Measurements from ENCODE around the gene CCN5.
"Not testable (repeated sequence)": the region's sequence is repeated elsewhere in the genome, so short reads cannot be mapped to it uniquely, and the experiment has no call there.

The CCN5 gene

GRCh38 chr20:44697041-44697440 lies 18.1 kb upstream of the CCN5 start:
- H3K27me3 ChIP-seq (ENCODE audit: control insufficient read depth in 1 of 2, insufficient read depth in 2 of 2, low read length in 2 of 2); H3K4me3 ChIP-seq (ENCODE audit: low read depth in 1 of 2, low read length in 2 of 2); H3K9ac ChIP-seq (ENCODE audit: low read length); H3K9me3 ChIP-seq (ENCODE audit: low read length); H3K27ac ChIP-seq (ENCODE audit: low read depth, low read length); H3K4me1 ChIP-seq (ENCODE audit: insufficient read depth, low read length); H3K36me3 ChIP-seq (ENCODE audit: insufficient read depth, low read length): not testable (repeated sequence)

- Histone ChIP-seq H3K9ac (ENCODE audit: low read length) (no peak overlapping the region), H3K36me3 (ENCODE audit: insufficient read depth, low read length) (no peaks in the 10 kb centered on the region), H3K27ac (ENCODE audit: low read depth, low read length) (no peak overlapping the region), H3K27me3 (ENCODE audit: control insufficient read depth in 1 of 2, insufficient read depth in 2 of 2, low read length in 2 of 2) (no peaks in the 10 kb centered on the region), H3K9me3 (ENCODE audit: low read length) (no peaks in the 10 kb centered on the region), H3K4me1 (ENCODE audit: insufficient read depth, low read length) (peaks cover 15% of the 10 kb centered on the region), H3K4me3 (ENCODE audit: low read depth in 1 of 2, low read length in 2 of 2) (no peak overlapping the region)
Measured at GRCh38 chr20:44698351-44698750, 16.8 kb upstream of the CCN5 start.

- Histone ChIP-seq H3K4me3 (ENCODE audit: low read depth in 1 of 2, low read length in 2 of 2) (no peak overlapping the region), H3K36me3 (ENCODE audit: insufficient read depth, low read length) (no peaks in the 10 kb centered on the region), H3K27ac (ENCODE audit: low read depth, low read length) (no peak overlapping the region), H3K9ac (ENCODE audit: low read length) (no peak overlapping the region), H3K9me3 (ENCODE audit: low read length) (no peaks in the 10 kb centered on the region), H3K27me3 (ENCODE audit: control insufficient read depth in 1 of 2, insufficient read depth in 2 of 2, low read length in 2 of 2) (no peaks in the 10 kb centered on the region), H3K4me1 (ENCODE audit: insufficient read depth, low read length) (peaks cover 15% of the 10 kb centered on the region)
Measured at GRCh38 chr20:44700306-44700705, 14.9 kb upstream of the CCN5 start.

GRCh38 chr20:44701118-44701857 lies 13.9 kb upstream of the CCN5 start:
- Histone ChIP-seq H3K27me3 (ENCODE audit: control insufficient read depth in 1 of 2, insufficient read depth in 2 of 2, low read length in 2 of 2) (no peaks in the 10 kb centered on the region), H3K4me3 (ENCODE audit: low read depth in 1 of 2, low read length in 2 of 2) (no peak overlapping the region), H3K9me3 (ENCODE audit: low read length) (no peaks in the 10 kb centered on the region), H3K36me3 (ENCODE audit: insufficient read depth, low read length) (no peaks in the 10 kb centered on the region), H3K9ac (ENCODE audit: low read length) (no peak overlapping the region), H3K27ac (ENCODE audit: low read depth, low read length) (no peak overlapping the region), H3K4me1 (ENCODE audit: insufficient read depth, low read length) (peaks cover 18% of the 10 kb centered on the region)

DNA sequence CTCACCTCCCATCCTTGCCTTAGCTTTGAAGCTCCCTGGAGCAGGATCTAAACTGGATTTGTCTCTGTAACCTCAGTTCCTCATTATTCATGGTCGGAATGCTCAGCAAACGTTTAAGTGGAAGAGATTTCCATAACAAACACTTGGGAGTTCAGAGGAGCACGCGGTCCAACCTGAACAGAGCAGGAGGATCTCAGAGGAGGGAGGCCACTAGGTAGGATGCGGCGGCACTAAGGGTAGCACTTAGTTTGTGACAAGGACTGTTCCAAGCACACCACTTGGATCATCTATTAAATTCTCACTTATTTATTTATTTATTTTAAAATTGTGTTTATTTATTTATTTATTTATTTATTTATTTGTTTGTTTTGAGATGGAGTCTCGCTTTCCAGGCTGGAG lies 13.3 kb upstream of the CCN5 start:
- Histone ChIP-seq H3K27ac (ENCODE audit: low read depth, low read length) (no peak overlapping the region), H3K27me3 (ENCODE audit: control insufficient read depth in 1 of 2, insufficient read depth in 2 of 2, low read length in 2 of 2) (no peaks in the 10 kb centered on the region), H3K4me1 (ENCODE audit: insufficient read depth, low read length) (peaks cover 24% of the 10 kb centered on the region), H3K9ac (ENCODE audit: low read length) (no peak overlapping the region), H3K36me3 (ENCODE audit: insufficient read depth, low read length) (no peaks in the 10 kb centered on the region), H3K9me3 (ENCODE audit: low read length) (no peaks in the 10 kb centered on the region), H3K4me3 (ENCODE audit: low read depth in 1 of 2, low read length in 2 of 2) (no peak overlapping the region)

- H3K4me3 ChIP-seq (ENCODE audit: low read depth in 1 of 2, low read length in 2 of 2): no peak overlapping the region
Measured at GRCh38 chr20:44702776-44703175, 12.4 kb upstream of the CCN5 start.

GRCh38 chr20:44703183-44703925 lies 11.8 kb upstream of the CCN5 start:
- H3K9ac ChIP-seq (ENCODE audit: low read length): no peak overlapping the region

More at GRCh38 chr20:44702776-44703175, 12.4 kb upstream of the CCN5 start:
- H3K36me3 ChIP-seq (ENCODE audit: insufficient read depth, low read length): no peaks in the 10 kb centered on the region
- no peaks in the 10 kb centered on the region for H3K9me3 ChIP-seq (ENCODE audit: low read length)
- H3K9ac ChIP-seq (ENCODE audit: low read length): no peak overlapping the region
- no peaks in the 10 kb centered on the region for H3K27me3 ChIP-seq (ENCODE audit: control insufficient read depth in 1 of 2, insufficient read depth in 2 of 2, low read length in 2 of 2)
- peaks cover 24% of the 10 kb centered on the region for H3K4me1 ChIP-seq (ENCODE audit: insufficient read depth, low read length)
- H3K27ac ChIP-seq (ENCODE audit: low read depth, low read length): no peak overlapping the region

GRCh38 chr20:44703956-44704488 lies 11.1 kb upstream of the CCN5 start:
- Histone ChIP-seq H3K36me3 (ENCODE audit: insufficient read depth, low read length) (no peaks in the 10 kb centered on the region), H3K9ac (ENCODE audit: low read length) (no peak overlapping the region), H3K4me3 (ENCODE audit: low read depth in 1 of 2, low read length in 2 of 2) (no peak overlapping the region), H3K9me3 (ENCODE audit: low read length) (no peaks in the 10 kb centered on the region), H3K4me1 (ENCODE audit: insufficient read depth, low read length) (peaks cover 24% of the 10 kb centered on the region), H3K27me3 (ENCODE audit: control insufficient read depth in 1 of 2, insufficient read depth in 2 of 2, low read length in 2 of 2) (no peaks in the 10 kb centered on the region), H3K27ac (ENCODE audit: low read depth, low read length) (no peak overlapping the region)

More at GRCh38 chr20:44703183-44703925, 11.8 kb upstream of the CCN5 start:
- Histone ChIP-seq H3K27ac (ENCODE audit: low read depth, low read length) (no peak overlapping the region), H3K36me3 (ENCODE audit: insufficient read depth, low read length) (no peaks in the 10 kb centered on the region), H3K9me3 (ENCODE audit: low read length) (no peaks in the 10 kb centered on the region), H3K4me3 (ENCODE audit: low read depth in 1 of 2, low read length in 2 of 2) (no peak overlapping the region), H3K4me1 (ENCODE audit: insufficient read depth, low read length) (peaks cover 24% of the 10 kb centered on the region), H3K27me3 (ENCODE audit: control insufficient read depth in 1 of 2, insufficient read depth in 2 of 2, low read length in 2 of 2) (no peaks in the 10 kb centered on the region)

DNA sequence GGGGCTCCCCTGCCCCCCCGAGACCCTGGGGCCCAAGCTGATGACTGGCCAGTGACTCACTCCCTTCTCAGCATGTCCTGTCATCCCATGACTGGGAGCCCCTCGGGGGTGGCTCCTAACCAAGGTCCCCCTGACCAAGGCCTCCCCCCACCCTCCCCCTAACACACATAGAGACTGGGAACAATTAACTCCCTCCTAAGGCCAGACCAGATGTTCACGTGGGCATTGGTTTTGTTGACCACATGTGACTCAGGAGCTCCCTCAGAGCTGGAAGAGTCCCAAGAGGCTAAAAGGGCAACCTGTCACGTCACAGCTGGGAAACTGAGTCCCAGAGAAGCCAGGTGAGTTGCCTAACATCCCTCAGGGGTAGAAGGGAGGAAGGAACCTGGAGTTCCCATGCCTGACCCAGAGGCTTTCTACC lies 10.6 kb upstream of the CCN5 start:
- H3K4me1 ChIP-seq (ENCODE audit: insufficient read depth, low read length): peaks cover 24% of the 10 kb centered on the region
- no peak overlapping the region for H3K27ac ChIP-seq (ENCODE audit: low read depth, low read length)
- H3K9ac ChIP-seq (ENCODE audit: low read length): no peak overlapping the region
- no peak overlapping the region for H3K4me3 ChIP-seq (ENCODE audit: low read depth in 1 of 2, low read length in 2 of 2)
- no peaks in the 10 kb centered on the region for H3K36me3 ChIP-seq (ENCODE audit: insufficient read depth, low read length)
- H3K27me3 ChIP-seq (ENCODE audit: control insufficient read depth in 1 of 2, insufficient read depth in 2 of 2, low read length in 2 of 2): no peaks in the 10 kb centered on the region
- no peaks in the 10 kb centered on the region for H3K9me3 ChIP-seq (ENCODE audit: low read length)

DNA sequence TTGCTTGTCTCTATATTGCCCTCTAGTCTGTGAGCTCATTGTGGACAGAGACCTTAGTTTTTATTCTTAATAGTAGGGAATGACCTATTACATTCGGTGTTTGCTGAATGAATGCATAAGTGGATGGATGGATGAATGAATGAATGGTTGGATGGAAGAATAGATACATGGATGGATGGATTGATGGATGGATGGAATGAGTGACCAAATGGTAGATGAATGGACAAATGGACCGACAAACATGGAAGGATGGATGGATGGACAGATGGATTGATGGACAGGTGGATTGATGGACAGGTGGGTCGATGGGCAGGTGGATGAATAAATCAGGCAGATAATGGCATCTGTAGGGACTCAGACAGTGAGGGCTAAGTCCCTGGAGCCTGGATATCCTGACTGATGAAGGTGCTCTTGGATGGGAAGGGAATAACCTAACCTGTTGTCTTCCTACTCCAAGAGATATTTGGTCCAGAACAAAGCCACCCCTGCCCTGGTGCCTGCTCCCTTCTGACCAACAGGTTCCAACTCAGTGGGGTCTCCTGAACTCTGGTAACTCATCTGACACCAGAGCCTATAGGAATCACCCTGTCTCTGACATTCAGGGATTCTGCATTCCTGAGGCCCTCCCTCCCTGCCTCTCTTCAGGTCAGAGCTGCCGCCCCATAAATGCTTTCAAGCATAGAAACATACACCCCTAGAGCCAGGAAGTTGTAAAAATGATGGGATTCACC lies 9.6 kb upstream of the CCN5 start:
- Histone ChIP-seq H3K9ac (ENCODE audit: low read length) (no peak overlapping the region), H3K4me1 (ENCODE audit: insufficient read depth, low read length) (peaks cover 24% of the 10 kb centered on the region), H3K27ac (ENCODE audit: low read depth, low read length) (no peak overlapping the region), H3K4me3 (ENCODE audit: low read depth in 1 of 2, low read length in 2 of 2) (no peak overlapping the region), H3K36me3 (ENCODE audit: insufficient read depth, low read length) (no peaks in the 10 kb centered on the region), H3K9me3 (ENCODE audit: low read length) (no peaks in the 10 kb centered on the region), H3K27me3 (ENCODE audit: control insufficient read depth in 1 of 2, insufficient read depth in 2 of 2, low read length in 2 of 2) (no peaks in the 10 kb centered on the region)

GRCh38 chr20:44706301-44707017 lies 8.7 kb upstream of the CCN5 start:
- no peak overlapping the region for H3K4me3 ChIP-seq (ENCODE audit: low read depth in 1 of 2, low read length in 2 of 2)
- no peaks in the 10 kb centered on the region for H3K36me3 ChIP-seq (ENCODE audit: insufficient read depth, low read length)
- H3K27me3 ChIP-seq (ENCODE audit: control insufficient read depth in 1 of 2, insufficient read depth in 2 of 2, low read length in 2 of 2): no peaks in the 10 kb centered on the region
- H3K9ac ChIP-seq (ENCODE audit: low read length): no peak overlapping the region
- peaks cover 19% of the 10 kb centered on the region for H3K4me1 ChIP-seq (ENCODE audit: insufficient read depth, low read length)
- no peak overlapping the region for H3K27ac ChIP-seq (ENCODE audit: low read depth, low read length)
- H3K9me3 ChIP-seq (ENCODE audit: low read length): no peaks in the 10 kb centered on the region

All from muscle layer of colon (tissue), 2 donors.